ENCODE data around the gene INPP5D.

Gene INPP5D

DNA sequence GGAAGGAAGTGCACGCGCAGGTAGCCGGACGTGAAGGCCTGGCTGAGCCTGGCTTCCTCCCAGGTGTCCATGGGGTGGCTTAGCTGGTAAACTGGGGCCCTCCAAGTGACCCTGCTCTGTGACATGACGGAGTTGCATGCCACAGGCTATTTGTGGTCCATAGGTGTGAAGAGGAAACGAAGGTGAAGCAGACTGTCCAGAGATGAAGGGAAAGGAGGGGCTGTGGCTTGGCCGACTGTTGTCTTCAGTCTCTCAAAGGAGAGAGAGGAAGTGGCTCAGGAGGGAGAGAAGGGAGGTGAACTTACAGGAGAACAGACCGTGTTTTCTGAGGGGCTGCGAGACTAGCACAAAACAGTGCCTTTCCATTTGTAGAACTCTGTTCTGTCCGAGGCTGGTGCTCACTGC lies 19.3 kb downstream of the INPP5D start:
- H3F3A ChIP-seq (ENCODE audit: insufficient read depth, low read length) = peaks cover 11% of the 10 kb centered on the region
- H3K36me3 ChIP-seq (ENCODE audit: insufficient read depth, low read length) = peaks cover 12% of the 10 kb centered on the region; the same call in 1 of the 2 replicates
- no peaks in the 10 kb centered on the region for H3K79me2 ChIP-seq (ENCODE audit: insufficient read depth, low read length)
- no peaks in the 10 kb centered on the region for H4K20me1 ChIP-seq (ENCODE audit: insufficient read depth, low read length)
- H3K9me3 ChIP-seq (ENCODE audit: low read length) = no peaks in the 10 kb centered on the region
- H2AFZ ChIP-seq (ENCODE audit: low read length) = no peak overlapping the region
- no peak for TF ChIP-seq EZH2 (IDR thresholded peaks at IDR 0.05; ENCODE audit: borderline replicate concordance, low read length)
- TF ChIP-seq, protein P1, sequence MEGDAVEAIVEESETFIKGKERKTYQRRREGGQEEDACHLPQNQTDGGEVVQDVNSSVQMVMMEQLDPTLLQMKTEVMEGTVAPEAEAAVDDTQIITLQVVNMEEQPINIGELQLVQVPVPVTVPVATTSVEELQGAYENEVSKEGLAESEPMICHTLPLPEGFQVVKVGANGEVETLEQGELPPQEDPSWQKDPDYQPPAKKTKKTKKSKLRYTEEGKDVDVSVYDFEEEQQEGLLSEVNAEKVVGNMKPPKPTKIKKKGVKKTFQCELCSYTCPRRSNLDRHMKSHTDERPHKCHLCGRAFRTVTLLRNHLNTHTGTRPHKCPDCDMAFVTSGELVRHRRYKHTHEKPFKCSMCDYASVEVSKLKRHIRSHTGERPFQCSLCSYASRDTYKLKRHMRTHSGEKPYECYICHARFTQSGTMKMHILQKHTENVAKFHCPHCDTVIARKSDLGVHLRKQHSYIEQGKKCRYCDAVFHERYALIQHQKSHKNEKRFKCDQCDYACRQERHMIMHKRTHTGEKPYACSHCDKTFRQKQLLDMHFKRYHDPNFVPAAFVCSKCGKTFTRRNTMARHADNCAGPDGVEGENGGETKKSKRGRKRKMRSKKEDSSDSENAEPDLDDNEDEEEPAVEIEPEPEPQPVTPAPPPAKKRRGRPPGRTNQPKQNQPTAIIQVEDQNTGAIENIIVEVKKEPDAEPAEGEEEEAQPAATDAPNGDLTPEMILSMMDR (IDR thresholded peaks at IDR 0.05; ENCODE audit: low read length) = no peak
- H3K9ac ChIP-seq (ENCODE audit: low read length) = peak overlapping the region; percentile 13; the same call in 1 of the 2 replicates
- H3K27ac ChIP-seq (ENCODE audit: low read depth, low read length, poor library complexity, severe bottlenecking) = peak overlapping the region; percentile 95
- peak overlapping the region; percentile 52 for H3K4me2 ChIP-seq (ENCODE audit: low read length)
- H3K4me3 ChIP-seq (ENCODE audit: low read depth, low read length, poor library complexity, severe bottlenecking) = peak overlapping the region; percentile 9
- no peaks in the 10 kb centered on the region for H3K9me2 ChIP-seq (ENCODE audit: low read depth, low read length)
- peaks cover 96% of the 10 kb centered on the region for H3K4me1 ChIP-seq (ENCODE audit: insufficient read depth, low read length, severe bottlenecking)
- no peaks in the 10 kb centered on the region for H3K27me3 ChIP-seq (ENCODE audit: insufficient read depth, low read length)

DNA sequence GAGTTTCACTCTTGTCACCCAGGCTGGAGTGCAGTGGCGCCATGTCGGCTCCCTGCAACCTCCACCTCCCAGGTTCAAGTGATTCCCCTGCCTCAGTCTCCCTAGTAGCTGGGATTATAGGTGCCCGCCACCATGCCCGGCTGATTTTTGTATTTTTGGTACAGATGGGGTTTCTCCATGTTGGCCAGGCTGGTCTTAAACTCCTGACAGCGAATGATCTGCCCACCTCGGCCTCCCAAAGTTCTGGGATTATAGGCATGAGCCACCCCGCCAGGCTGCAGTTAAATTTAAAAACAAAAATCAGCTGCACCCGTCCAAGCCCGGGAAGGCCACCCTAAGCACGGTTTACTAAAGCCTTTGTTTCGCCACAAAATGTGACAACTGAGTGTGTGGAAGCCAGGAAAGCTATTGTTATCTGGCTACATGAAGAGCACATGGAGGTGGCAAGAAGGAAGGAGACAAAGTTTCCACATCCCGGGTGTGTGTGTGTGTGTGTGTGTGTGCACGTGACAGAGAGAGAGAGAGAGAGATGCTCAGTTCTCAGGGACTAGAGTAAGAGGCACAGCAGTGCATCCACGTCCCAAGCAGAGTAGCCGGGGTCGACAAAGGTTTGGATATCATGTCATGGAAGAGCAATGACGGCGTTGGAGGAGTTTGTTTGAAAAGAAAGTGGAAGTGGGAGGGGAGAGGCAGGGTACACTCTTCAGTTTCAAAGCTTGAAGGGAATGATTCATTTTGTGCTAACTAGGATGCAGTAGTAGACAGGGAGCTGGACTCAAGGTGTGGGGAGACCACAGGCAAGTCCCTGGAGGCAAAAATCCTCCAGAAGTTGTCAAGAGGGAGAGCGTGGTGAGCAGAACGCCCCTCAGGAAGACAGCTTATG lies 20.1 kb downstream of the INPP5D start:
- H3K4me1 ChIP-seq (ENCODE audit: insufficient read depth, low read length, severe bottlenecking) = peaks cover 96% of the 10 kb centered on the region
- no peaks in the 10 kb centered on the region for H3K27me3 ChIP-seq (ENCODE audit: insufficient read depth, low read length)
- peak overlapping the region; percentile 95 for H3K27ac ChIP-seq (ENCODE audit: low read depth, low read length, poor library complexity, severe bottlenecking)
- H3K9me2 ChIP-seq (ENCODE audit: low read depth, low read length) = no peaks in the 10 kb centered on the region
- H4K20me1 ChIP-seq (ENCODE audit: insufficient read depth, low read length) = no peaks in the 10 kb centered on the region
- H3F3A ChIP-seq (ENCODE audit: insufficient read depth, low read length) = peaks cover 11% of the 10 kb centered on the region
- peaks cover 17% of the 10 kb centered on the region; the same call in 1 of the 2 replicates for H3K36me3 ChIP-seq (ENCODE audit: insufficient read depth, low read length)
- H3K9me3 ChIP-seq (ENCODE audit: low read length) = no peaks in the 10 kb centered on the region
- peak overlapping the region; percentile 13; the same call in 1 of the 2 replicates for H3K9ac ChIP-seq (ENCODE audit: low read length)
- H2AFZ ChIP-seq (ENCODE audit: low read length) = no peak overlapping the region
- H3K79me2 ChIP-seq (ENCODE audit: insufficient read depth, low read length) = no peaks in the 10 kb centered on the region
- TF ChIP-seq, protein P1 (IDR thresholded peaks at IDR 0.05; ENCODE audit: low read length) = no peak
- TF ChIP-seq EZH2 (IDR thresholded peaks at IDR 0.05; ENCODE audit: borderline replicate concordance, low read length) = no peak
- H3K4me2 ChIP-seq (ENCODE audit: low read length) = peak overlapping the region; percentile 52; the same call in 1 of the 2 replicates
- H3K4me3 ChIP-seq (ENCODE audit: low read depth, low read length, poor library complexity, severe bottlenecking) = no peak overlapping the region

DNA sequence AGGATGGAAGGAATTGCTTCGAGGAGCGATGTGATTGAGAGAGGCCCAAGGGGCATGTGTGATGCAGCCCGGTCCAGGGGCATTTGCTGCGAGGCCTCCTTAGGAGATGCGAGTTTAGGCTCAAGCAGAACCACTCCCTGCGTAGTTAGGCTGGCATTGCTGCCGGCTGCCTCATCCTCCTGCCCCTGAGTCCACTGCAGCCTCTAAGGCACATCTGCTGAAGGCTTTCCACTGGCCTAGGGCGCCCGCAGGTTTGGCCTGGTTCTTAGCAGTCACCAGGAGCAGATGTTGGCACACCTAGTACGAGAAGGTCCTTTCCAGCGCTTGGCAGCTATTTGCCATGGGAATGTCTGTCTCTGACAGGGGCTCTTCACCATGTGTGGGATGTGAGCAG lies 20.7 kb downstream of the INPP5D start:
- H3K79me2 ChIP-seq (ENCODE audit: insufficient read depth, low read length) = no peaks in the 10 kb centered on the region
- no peaks in the 10 kb centered on the region for H3K9me3 ChIP-seq (ENCODE audit: low read length)
- peak overlapping the region; percentile 4; the same call in 1 of the 2 replicates for H3K9ac ChIP-seq (ENCODE audit: low read length)
- peak overlapping the region; percentile 95 for H3K27ac ChIP-seq (ENCODE audit: low read depth, low read length, poor library complexity, severe bottlenecking)
- peaks cover 18% of the 10 kb centered on the region; the same call in 1 of the 2 replicates for H3K36me3 ChIP-seq (ENCODE audit: insufficient read depth, low read length)
- TF ChIP-seq EZH2 (IDR thresholded peaks at IDR 0.05; ENCODE audit: borderline replicate concordance, low read length) = no peak
- TF ChIP-seq, protein P1 (IDR thresholded peaks at IDR 0.05; ENCODE audit: low read length) = no peak
- H3K4me3 ChIP-seq (ENCODE audit: low read depth, low read length, poor library complexity, severe bottlenecking) = no peak overlapping the region
- no peaks in the 10 kb centered on the region for H3K9me2 ChIP-seq (ENCODE audit: low read depth, low read length)
- H3K27me3 ChIP-seq (ENCODE audit: insufficient read depth, low read length) = no peaks in the 10 kb centered on the region
- H3K4me2 ChIP-seq (ENCODE audit: low read length) = peak overlapping the region; percentile 52; the same call in 1 of the 2 replicates
- H2AFZ ChIP-seq (ENCODE audit: low read length) = no peak overlapping the region
- peaks cover 6% of the 10 kb centered on the region; the same call in 1 of the 2 replicates for H3F3A ChIP-seq (ENCODE audit: insufficient read depth, low read length)
- no peaks in the 10 kb centered on the region for H4K20me1 ChIP-seq (ENCODE audit: insufficient read depth, low read length)
- H3K4me1 ChIP-seq (ENCODE audit: insufficient read depth, low read length, severe bottlenecking) = peaks cover 96% of the 10 kb centered on the region

Measured in OCI-LY1 (cell line).